ENCODE results near the gene CYTIP.
A peak's percentile ranks its signal among the peaks of the same experiment; 100 is the strongest.
"Not testable (repeated sequence)": the region's sequence is repeated elsewhere in the genome, so short reads cannot be mapped to it uniquely, and the experiment has no call there.

The CYTIP gene

DNA sequence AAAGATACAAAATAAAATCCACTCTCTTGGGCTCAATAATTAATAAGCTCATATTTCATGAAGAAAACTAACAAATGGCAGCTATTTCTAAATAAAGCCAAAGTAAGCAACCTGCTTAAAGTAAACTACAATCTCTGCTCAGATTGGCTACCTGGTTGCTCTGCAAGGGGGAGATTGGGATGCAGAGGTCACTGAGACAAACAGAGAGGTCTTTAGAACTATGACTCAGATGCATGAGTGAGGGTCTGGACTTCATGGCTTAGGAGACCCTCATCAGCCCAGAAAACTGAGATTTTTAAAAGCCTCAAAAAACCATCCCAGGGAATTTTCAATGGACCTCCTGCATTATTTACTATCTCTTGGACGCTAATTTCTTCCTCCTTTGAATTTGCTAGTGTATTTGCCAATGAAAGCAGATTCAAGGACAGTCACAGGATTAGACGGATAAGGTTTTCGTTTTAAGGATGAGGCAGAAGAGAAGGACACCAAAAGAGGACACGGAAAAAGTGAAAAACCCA, 17.4 kb downstream of the CYTIP start:
- DNase-seq (ENCODE audit: low read depth in 1 of 2, low spot score in 1 of 2): no peak

DNA sequence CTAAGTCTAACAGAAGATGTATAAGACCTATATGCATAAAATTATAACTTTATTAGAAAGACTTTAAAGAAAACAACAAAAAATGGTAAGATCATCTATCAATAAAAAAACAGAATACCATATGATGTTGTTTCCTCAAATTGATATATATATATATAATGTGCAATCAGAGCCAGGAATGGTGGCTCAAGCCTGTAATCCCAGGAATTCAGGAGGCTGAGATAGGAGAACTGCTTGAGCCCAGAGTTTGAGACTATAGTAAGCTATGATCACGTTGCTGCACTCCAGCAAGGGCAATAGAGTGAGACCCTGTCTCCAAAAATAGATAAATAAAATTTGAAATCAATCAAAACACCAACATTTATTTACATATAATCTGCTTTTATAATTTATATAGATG, 19.5 kb downstream of the CYTIP start:
- no peak for DNase-seq (ENCODE audit: low read depth in 1 of 2, low spot score in 1 of 2)

DNA sequence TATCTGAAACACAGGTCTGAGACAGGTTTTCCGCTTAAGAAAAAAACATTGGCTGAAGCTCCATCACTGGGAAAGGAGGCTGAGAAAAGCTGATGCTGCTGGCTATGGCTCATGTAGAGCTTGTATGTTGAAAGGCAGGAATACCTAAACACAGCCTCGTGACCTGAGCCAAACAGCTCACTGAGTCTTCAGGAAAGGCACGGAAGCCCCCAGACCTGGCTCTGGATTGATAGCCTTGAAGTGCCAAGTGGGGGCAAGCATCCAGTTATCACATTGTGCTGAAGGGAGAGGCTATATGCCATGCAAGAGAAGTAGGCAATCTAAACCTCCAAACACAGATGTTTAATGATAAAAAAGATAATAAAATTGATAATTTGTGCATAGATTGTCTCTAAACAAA, 21.9 kb downstream of the CYTIP start:
- DNase-seq (ENCODE audit: low read depth in 1 of 2, low spot score in 1 of 2): no peak

DNA sequence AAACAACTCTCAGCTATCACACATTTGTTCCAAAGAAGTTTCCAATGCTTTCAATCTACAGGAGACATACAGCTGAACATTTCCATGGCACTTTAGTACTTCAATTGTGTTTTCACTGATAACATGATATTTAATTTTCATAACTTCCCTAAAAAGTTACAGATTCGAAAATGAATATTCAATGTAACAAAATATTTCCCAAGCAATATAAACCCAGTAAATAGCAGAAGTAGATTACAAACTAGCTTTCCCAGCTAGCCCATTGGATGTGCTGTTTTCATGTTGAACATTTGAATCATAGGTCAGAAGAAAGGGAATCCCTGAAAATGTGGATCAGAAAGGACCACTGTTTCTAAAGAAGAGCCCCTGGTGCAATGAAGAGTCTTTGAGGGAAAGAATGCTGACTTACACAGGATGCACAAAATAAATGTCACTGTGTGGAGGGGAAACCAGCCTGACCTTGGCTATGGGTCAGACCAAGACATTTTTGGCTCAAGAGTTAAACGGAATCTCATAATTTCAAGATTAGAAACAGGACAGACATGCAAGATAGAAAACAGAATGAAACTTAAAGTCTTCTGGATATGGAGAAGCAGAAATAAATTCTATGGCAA, 22.5 kb downstream of the CYTIP start:
- no peak for DNase-seq (ENCODE audit: low read depth in 1 of 2, low spot score in 1 of 2)

DNA sequence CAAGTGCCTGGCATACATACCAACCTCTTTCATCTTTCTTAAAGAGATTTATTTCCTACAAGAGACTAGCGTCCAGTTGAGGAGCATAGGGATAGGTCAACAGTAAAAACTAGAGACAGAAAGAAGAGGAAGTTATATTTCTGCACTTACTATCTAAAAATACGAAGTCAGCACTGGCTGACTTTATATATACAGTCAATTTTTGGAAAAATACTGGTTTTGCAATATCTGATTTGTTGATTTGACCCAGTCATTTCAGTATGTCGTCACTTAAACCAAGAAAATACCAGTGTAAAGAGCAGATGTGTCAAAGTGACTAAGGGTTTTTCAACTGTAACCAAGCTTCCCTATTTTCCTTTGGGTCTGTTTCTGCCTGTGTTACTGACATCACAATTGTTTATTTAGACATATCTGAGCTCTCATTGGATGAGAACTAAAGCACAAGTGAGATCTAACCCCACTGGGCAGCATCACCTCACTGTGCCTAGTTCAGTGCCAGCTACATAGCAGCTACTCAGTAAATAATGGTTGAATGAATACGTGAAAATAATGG, 23.0 kb downstream of the CYTIP start:
- no peak for DNase-seq (ENCODE audit: low read depth in 1 of 2, low spot score in 1 of 2)

DNA sequence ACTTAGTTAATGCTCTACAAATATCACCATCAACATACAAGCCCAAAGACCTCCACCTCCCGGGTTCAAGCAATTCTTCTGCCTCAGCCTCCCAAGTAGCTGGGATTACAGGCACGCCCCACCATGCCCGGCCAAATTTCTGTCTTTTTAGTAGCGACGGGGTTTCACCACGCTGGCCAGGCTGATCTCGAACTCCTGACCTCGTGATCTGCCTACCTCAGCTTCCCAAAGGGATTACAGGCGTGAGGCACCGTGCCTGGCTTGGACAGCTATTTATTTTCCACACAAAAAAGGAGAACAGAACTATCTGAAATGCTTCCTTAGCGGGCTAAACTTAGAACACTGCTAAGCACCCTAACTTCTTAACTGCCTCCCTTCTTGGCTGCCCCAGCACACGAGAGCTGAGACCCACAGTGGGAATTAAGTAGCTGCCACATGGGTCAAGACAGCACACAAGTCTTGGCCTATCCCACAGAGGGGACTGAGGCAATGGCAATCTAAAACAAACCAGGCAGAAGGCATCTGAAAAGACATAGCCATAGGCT, 24.8 kb downstream of the CYTIP start:
- no peak for DNase-seq (ENCODE audit: low read depth in 1 of 2, low spot score in 1 of 2)

DNA sequence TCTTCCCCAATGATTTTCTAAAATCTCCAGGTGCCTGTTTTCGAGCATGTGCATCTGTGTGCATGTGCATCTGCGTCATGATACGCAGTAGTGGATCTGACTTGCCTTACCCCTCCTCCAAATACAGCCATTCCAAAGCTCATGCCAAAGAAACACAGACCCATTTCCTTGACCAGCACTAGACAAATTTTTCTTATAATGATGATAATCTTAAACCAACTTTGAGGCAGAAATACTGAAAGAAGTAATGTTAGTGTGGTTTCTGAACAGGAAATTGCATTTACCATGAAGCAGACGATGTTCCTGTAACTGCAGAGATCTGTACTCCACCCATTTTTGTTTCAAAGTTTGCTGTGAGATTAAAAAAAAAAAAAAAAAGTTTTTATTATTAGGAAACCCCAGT, 25.6 kb downstream of the CYTIP start:
- no peak for DNase-seq (ENCODE audit: low read depth in 1 of 2, low spot score in 1 of 2)

DNA sequence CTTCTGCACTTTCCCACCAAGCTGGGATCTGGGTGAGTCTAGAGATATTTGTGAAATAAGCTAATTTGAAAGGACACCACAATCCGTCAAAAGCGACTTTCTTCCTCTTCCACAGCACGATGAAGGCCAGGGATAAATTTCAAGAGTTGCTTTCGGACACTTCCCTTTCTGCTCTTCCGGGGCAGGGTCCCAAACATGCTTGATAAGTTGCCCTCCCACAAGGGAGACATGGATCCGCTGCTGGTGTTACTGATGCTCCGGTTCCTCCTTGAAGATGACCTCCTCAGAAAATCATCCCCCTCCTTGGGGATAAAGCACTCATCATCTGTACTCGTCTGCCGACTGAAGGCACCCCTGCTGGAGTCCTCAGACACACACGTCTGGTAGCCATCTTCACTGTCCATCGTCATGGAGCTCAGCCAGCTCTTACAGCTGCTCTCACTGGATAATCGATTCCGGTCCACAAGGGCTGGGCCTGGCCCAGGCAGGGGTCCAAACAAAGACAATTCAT, 28.2 kb downstream of the CYTIP start:
- no peak for DNase-seq (ENCODE audit: low read depth in 1 of 2, low spot score in 1 of 2)

DNA sequence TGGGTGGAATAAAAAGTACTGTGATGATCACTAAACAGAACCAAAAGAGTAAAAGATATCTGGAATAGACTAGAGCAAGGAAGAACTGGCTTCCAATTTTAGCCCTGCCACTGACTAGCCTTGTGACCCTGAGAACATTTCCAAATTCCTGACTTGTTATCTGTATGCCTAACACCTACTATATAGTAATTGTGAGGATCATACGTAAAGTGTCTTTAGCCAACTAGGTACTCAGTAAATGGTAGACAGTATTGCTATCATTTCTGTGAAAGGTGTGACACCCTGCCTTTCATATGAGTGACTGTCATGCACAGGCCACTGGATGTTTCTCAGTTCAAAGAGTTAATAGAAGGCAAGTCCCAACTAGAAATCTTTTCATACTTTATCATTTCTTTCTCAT, 29.8 kb downstream of the CYTIP start:
- DNase-seq (ENCODE audit: low read depth in 1 of 2, low spot score in 1 of 2): no peak

DNA sequence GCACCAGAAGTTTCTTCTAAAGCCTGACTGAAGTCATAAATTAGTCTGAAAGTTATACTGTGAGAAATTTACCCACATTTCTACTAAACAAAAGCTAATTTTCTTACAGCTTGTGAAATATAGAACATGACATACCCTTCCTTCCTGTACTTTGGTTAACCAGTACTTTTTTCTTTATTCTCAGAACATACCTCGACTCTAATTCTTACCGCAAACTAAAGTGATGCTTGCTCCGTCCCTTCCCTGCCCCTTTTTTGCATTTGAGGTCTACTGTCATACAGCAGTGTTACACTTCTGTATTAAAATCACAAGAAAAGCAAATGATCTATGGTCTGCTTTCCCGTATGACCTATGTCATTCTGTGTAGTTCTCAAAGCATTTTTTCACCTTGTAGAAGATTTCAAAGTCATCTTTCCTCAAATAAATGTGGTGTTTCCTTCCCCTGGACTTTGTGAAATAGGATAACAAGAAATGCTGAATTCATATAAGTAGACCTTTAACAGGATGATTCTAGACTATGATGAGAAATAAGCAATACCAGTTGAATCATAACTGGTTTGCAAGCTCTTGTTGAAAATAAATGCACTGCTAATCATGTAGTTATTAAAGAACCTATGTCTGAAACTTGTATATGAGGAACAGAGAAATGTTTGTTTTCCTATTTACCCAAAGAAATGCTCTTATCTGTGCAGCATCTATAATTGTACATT, 30.4 kb downstream of the CYTIP start:
- peak in 1 of 2 donors; percentile 31 for DNase-seq (ENCODE audit: low read depth in 1 of 2, low spot score in 1 of 2)

DNA sequence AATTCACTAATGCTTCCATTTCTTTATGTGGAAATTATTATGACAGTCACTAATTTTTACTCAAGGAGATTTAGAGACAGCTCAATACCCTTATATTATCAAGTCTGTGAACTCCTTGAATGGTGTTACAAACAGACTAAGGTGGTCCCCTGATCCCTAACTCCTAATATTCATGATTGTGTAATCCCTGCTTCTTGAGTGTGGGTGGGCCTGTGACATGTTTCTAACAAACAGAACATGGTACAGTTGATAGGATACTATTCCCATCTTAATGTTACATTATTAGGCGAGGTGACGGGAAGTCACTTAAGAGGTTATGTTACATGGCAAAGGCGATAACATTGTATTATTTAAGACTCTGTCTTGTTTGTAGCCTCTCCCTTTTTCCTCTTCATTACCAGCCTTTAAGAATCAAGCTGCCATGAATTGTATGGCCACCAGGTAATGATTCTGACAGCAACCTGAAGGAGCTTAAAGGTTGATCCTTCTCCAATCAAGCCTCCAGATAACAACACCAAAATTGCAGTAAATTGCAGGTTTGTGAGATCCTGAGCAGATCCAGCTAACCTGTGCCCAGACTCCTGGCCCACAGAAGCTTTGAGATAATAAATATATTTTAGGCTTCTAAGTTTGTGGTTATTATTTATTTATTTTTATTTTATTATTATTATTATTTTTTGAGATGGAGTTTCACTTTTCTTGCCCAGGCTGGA, 32.1 kb downstream of the CYTIP start:
- DNase-seq (ENCODE audit: low read depth in 1 of 2, low spot score in 1 of 2): no peak

DNA sequence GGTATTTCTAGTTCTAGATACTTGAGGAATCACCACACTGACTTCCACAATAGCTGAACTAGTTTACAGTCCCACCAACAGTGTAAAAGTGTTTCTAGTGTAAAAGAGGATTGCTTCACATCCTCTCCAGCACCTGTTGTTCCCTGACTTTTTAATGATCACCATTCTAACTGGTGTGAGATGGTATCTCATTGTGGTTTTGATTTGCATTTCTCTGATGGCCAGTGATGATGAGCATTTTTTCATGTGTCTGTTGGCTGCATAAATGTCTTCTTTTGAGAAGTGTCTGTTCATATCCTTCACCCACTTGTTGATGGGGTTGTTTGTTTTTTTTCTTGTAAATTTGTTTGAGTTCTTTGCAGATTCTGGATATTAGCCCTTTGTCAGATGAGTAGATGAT, 38.5 kb downstream of the CYTIP start:
- not testable (repeated sequence) for DNase-seq (ENCODE audit: low read depth in 1 of 2, low spot score in 1 of 2)

DNA sequence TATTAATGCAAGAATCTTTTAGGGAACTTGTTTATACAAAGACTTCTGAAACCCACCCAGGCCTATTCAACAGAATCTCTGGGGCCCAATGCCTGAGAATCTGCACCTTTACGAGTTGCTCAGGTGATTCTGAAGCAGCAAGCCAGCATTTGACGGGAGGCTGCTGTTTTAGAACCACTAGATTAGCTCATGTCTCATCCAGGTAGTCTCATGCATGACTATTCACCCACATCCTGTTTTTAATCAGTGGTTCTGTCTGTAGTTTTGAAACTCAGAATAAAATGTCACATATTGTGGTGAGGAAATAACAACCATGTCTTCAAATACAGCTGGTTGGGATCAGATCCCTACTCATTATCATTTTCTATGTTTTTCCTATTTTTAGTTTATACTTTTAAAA, 39.5 kb downstream of the CYTIP start:
- peak; percentile 29 to 49 for DNase-seq (ENCODE audit: low read depth in 1 of 2, low spot score in 1 of 2)

DNA sequence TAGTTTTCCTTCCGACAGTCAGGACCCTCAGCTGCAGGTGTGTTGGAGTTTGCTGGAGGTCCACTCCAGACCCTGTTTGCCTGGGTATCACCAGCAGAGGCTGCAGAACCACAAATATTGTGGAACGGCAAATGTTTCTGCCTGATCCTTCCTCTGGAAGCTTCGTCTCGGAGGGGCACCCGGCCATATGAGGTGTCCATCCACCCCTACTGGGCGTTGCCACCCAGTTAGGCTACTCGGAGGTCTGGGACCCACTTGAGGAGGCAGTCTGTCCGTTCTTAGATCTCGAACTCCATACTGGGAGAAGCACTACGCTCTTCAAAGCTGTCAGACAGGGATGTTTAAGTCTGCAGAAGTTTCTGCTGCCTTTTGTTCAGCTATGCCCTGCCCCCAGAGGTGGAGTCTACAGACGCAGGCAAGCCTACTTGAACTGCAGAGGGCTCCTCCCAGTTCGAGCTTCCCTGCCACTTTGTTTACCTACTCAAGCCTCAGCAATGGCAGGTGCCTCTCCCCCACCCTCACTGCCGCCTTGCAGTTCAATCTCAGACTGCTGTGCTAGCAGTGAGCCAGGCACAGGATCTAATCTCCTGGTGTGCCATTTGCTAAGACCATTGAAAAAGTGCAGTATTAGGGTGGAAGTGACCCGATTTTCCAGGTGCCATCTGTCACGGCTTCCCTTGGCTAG, 40.9 kb downstream of the CYTIP start:
- not testable (repeated sequence) for DNase-seq (ENCODE audit: low read depth in 1 of 2, low spot score in 1 of 2)

DNA sequence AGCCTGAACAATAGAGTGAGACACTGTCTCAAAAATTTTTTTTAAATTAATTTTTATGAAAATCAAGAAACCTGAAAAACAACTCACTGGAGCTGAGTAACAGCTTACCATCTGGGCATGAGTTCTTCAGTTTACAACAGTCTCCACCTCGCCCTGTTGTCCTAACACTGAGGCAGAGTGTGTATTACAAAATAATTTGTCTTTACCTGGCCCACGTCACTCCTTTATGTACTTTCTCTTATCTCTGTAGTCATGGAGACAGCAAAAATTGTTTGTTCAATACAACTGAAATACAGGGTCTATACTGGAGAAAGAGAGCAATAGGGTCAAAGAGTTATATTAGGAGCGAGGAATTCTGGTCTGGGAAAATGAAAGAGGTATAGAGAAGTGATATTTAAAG, 48.1 kb downstream of the CYTIP start:
- DNase-seq (ENCODE audit: low read depth in 1 of 2, low spot score in 1 of 2): no peak

DNA sequence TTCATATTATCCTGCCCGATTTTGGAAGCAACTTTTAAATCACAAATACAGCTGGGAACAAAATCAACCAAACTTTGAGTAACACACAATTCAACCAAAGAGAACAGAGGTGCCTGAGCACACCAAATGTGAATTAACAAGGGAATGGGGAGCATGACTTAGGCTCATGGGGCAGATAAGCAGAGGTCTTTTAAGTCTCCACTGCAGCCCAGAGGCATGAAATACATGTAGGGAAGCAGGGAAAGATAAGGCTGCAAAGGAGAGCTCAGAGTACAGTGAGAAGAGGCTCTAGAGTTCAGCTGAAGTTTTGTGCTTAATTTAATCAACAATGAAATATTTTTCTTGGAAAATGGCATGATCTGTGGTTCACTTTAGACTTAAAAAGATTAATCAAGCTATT, 49.0 kb downstream of the CYTIP start:
- DNase-seq (ENCODE audit: low read depth in 1 of 2, low spot score in 1 of 2): no peak

DNA sequence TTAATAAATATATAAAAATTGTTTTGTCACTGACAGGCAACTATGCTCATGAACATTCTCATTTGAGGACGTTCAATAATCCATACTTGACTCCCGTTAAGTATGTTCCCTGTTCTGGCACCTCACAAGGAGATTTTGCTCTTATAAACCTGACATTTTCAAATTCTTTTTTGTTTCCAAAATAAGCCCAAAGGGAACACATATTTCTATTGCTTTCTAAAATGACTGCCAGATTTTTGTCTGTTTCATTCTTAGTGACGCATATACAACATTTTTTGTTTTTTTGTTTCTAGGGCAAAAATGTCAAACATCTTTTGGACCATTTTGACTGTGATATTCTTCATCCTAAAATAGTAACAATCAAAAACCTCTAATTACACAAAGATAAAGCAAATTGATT, 50.5 kb downstream of the CYTIP start:
- DNase-seq (ENCODE audit: low read depth in 1 of 2, low spot score in 1 of 2): no peak

DNA sequence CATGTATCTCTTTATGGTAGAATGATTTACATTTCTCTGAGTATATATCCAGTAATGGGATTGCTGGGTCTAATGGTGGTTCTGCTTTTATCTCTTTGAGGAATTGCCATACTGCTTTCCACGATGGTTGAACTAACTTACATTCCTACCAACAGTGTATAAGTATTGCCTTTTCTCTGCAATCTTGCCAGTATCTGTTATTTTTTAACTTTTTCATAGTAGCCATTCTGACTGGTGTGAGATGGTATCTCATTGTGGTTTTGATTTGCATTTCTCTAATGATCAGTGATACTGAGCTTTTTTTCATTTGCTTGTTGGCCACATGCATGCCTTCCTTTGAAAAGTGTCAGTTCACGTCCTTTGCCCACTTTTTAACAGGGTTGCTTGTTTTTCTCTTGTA, 55.1 kb downstream of the CYTIP start:
- no peak for DNase-seq (ENCODE audit: low read depth in 1 of 2, low spot score in 1 of 2)

DNA sequence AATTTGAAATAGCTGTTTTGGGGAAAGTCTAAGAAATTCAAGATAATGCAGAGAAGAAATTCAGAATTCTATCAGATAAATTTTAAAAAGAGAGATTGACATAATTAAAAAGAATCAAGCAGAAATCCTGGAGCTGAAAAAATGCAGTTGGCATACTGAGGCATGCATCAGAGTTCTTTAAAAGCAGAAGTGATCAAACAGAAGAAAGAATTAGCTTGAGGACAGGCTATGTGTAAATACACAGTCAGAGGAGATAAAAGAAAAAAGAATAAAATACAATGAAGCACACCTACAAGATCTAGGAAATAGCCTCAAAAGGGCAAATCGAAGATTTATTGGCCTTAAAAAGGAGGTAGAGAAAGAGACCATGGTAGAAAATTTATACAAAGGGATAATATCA, 57.1 kb downstream of the CYTIP start:
- no peak for DNase-seq (ENCODE audit: low read depth in 1 of 2, low spot score in 1 of 2)

DNA sequence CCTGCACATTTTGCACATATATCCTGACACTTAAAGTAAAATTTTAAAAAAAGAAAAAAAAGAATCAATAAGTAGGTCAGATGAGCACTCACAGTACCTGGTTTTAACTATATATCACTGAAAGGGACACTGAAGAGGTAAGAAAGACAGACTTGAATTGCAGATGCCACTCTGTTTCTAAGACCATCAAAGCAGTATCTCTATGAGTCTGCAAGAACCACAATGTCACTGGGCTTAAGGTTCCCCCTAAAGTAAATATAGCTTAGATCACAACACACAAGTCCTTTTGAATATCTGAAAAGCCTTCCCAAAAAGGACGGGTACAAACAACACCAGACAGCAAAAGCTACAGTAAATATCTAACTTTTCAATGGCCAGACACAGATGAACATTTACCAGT, 57.6 kb downstream of the CYTIP start:
- DNase-seq (ENCODE audit: low read depth in 1 of 2, low spot score in 1 of 2): no peak

DNA sequence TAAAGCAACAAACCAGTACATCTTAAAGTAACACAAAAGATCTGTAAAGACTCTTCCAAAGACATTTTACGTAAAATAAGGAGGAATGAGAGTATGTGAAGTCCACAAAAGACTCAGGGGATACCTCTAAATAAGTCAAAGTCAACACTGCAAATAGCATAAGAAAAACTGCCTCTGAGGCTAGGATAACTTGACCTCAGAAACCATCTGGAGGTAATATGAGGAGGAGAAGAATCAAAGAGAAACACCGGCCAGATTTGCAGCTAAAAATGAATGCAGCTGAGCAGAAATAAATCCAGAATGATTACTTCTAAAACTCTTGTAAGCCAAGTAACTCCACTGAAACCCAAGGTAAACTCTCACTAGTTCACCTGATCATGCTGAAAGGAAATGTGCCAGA, 66.0 kb downstream of the CYTIP start:
- no peak for DNase-seq (ENCODE audit: low read depth in 1 of 2, low spot score in 1 of 2)

Measured in activated T-helper 1 cell treated with anti-CD3 and anti-CD28 coated beads, Interleukin-2, amount 50 U/mL, for 16 hours (primary cell).